Heart left ventricle (tissue), 16 donors: ENCODE data around the gene FAM83B. TPM values are rescaled to one million over a fixed set of nuclear protein-coding genes. Genes with fewer than 3 reads are reported as not detected.
"Not testable (repeated sequence)": the region's sequence is repeated elsewhere in the genome, so short reads cannot be mapped to it uniquely, and the experiment has no call there.

Source experiments
- ATAC-seq, 4 donors: fragments of 200-7000 bp; cut with Tn5 transposase; one replicate each; pipeline ENCODE4 v1.9.1; 2020 to 2022; ENCODE audit warnings: moderate library complexity in 4 of 4, mild to moderate bottlenecking in 3 of 4, moderate number of reproducible peaks in 1 of 4
- DNase-seq, 5 donors: peaks; one replicate each; pipeline ENCODE4 v3.0.0-alpha.2; 2020
- H3K27ac ChIP-seq, 12 donors: fragments of 200-600 bp; sonication (generic) in 4 of 12; one replicate each; pipeline versions ENCODE4 v1.5.0 to v1.8.0; 2016 to 2022; ENCODE audit warnings: mild to moderate bottlenecking in 2 of 12
- H3K27me3 ChIP-seq, 9 donors: fragments of 200-600 bp; sonication (generic) in 2 of 9; one replicate each; pipeline versions ENCODE4 v1.5.1 to v1.8.0; 2016 to 2022; ENCODE audit warnings: mild to moderate bottlenecking in 3 of 9
- H3K36me3 ChIP-seq, 9 donors: fragments of 200-600 bp; sonication (generic) in 2 of 9; one replicate each; pipeline versions ENCODE4 v1.5.0 to v1.8.0; 2018 to 2022; ENCODE audit warnings: mild to moderate bottlenecking in 2 of 9
- H3K4me1 ChIP-seq, 12 donors: fragments of 200-600 bp; sonication (generic) in 4 of 12; one replicate each; pipeline versions ENCODE4 v1.5.0 to v1.8.0; 2016 to 2022; ENCODE audit warnings: mild to moderate bottlenecking in 3 of 12
- H3K4me3 ChIP-seq, 12 donors: fragments of 200-600 bp; sonication (generic) in 4 of 12; one replicate each; pipeline versions ENCODE4 v1.5.0 to v1.8.0; 2017 to 2022; ENCODE audit warnings: mild to moderate bottlenecking in 9 of 12, moderate library complexity in 4 of 12
- H3K9me3 ChIP-seq, 12 donors: fragments of 200-600 bp; sonication (generic) in 4 of 12; one replicate each; pipeline versions ENCODE4 v1.5.0 to v1.8.0; 2016 to 2022; ENCODE audit warnings: mild to moderate bottlenecking in 1 of 12
- POLR2A ChIP-seq, 2 donors: fragments of 450-650 bp; IDR thresholded peaks; one replicate each; pipeline ENCODE4 v1.6.1; 2017; ENCODE audit warnings: antibody characterized with exemption in 2 of 2, mild to moderate bottlenecking in 2 of 2, moderate library complexity in 2 of 2
- WGBS, 4 donors: extraction: QIAGEN DNeasy Blood & Tissue Kit in 2 of 4; methylation state at CpG; one replicate each; pipeline versions ENCODE4 v1.1.5 to v1.1.7; 2013 to 2018; 5-methylcytosine and 5-hydroxymethylcytosine counted together
- intact Hi-C, 10 donors: fragments of 100-400 bp; cut with DNase I; formaldehyde crosslinking; loops; one replicate each; pipeline versions ENCODE4 v1.11.1 to v1.14.2; 2022
- polyA plus RNA-seq, 2 donors: library from polyadenylated mRNA; stranded (reverse); fragments of 200-250 nt; gene quantifications; one replicate each; pipeline ENCODE4 v1.2.3, GENCODE V29; 2013
- total RNA-seq, 9 donors: library from RNA; depleted of rRNA in 2 of 9; stranded (reverse); fragments of >200 nt in 2 of 9; fragmentation: NEBNext Ultra II Directional in 3 of 9; extraction: Animal tissue kit (Norgen Biotek cat#: 25700) in 3 of 9; gene quantifications; one replicate each; pipeline versions ENCODE4 v1.1.0 to v1.2.4, GENCODE V29; 2016 to 2023
- TF ChIP-seq, protein P1 (sequence below), 12 donors: fragments of 200-600 bp; sonication (generic) in 4 of 12; IDR thresholded peaks; one replicate each; pipeline versions ENCODE4 v1.5.0 to v1.8.0; 2018 to 2022; ENCODE audit warnings: antibody characterized with exemption in 12 of 12, mild to moderate bottlenecking in 5 of 12
- donor health status: ischemic (EF 13 %, LVEDD 7.1; RV severe dilation, severe dysfunction).
- donor health status: healthy with polysubstance abuse.
- donor health status: DM: no; HTN: yes; CAD: no.
- donor health status: DM: no; HTN: no; CAD: no.
- donor health status: ischemic (EF 25% LVEDD 6.9; RV normal size, moderate dysfunction).
- donor health status: ischemic (EF 25% LVEDD 5.7; RV mildly dilated, moderate dysfunction).
- donor health status: healthy.
- donor health status: DM: yes; HTN: yes; CAD: no.
- donor health status: ischemic (EF 35%, LVEDD 5.7; RV mildly dilated, moderate dysfunction).
- donor health status: nonischemic (EF 11% LVEDD 7.7; RV severe dilation, severe dysfunction).
- donor health status: DM: yes; HTN: yes; CAD: no.
- donor health status: PGD.
- donor health status: ischemic (EF 29% LVEDD 5.4; RV normal size, mild dysfunction).
- donor health status: nonischemic (EF 23%, LVEDD 6.1; RV moderate dilation, normal function).

FAM83B gene
- total and polyA plus RNA-seq, 11 donors = 0.03 to 1.1 (median 0.29) TPM; not detected in 1

DNA sequence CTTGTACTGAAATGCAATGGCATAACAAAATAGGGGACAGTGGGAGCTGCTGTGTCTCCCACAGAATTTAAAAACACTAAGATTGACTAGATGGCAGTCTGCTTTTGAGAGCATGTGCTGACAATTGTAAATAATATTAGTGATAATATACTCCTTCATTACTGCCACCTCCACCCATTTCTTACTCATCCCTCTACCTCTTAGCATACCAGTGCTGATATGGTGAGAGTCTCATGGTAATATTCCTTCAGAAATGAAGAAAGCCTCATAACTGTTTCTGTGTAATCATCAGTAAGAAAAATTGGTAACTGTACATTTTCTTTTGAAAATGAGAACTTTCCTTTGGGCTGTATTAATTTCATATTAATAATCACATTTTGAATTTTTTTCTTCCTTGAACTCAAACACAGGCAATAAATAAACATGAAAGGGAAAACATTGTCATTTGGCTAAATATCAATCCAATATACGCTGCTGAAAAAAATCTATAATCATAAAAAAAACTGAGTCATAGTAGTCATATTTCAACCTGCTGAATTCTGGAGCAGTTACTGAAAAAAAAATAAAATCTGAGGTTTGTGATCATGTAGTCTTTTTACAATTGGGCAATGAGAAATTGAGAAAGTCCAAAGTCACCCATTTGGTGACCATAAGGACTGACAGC lies 34.6 kb downstream of the FAM83B start:
- no peak overlapping the region for H3K27ac ChIP-seq

DNA sequence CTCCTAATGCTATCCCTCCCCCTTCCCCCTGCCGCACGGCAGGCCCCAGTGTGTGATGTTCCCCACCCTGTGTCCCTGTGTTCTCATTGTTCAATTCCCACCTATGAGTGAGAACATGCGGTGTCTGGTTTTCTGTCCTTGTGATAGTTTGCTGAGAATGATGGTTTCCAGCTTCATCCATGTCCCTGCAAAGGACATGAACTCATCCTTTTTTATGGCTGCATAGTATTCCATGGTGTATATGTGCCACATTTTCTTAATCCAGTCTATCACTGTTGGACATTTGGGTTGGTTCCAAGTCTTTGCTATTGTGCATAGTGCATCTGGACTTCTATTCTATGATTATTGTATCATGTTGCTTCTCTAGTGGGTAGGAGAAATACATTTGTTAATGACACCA lies 35.3 kb downstream of the FAM83B start:
- H3K9me3 ChIP-seq, H3K27ac ChIP-seq, ATAC-seq, H3K4me3 ChIP-seq, H3K27me3 ChIP-seq, H3K4me1 ChIP-seq, intact Hi-C loops, H3K36me3 ChIP-seq, DNase-seq: not testable (repeated sequence)
- WGBS, 4 donors = 92 to 100% (median 94%) methylated on average over 3 of the region's 3 CpGs

More for the DNA sequence above, 34.6 kb downstream of the FAM83B start:
- no peak for ATAC-seq
- no peak for TF ChIP-seq POLR2A (IDR thresholded peaks at IDR 0.05)
- TF ChIP-seq, protein P1, sequence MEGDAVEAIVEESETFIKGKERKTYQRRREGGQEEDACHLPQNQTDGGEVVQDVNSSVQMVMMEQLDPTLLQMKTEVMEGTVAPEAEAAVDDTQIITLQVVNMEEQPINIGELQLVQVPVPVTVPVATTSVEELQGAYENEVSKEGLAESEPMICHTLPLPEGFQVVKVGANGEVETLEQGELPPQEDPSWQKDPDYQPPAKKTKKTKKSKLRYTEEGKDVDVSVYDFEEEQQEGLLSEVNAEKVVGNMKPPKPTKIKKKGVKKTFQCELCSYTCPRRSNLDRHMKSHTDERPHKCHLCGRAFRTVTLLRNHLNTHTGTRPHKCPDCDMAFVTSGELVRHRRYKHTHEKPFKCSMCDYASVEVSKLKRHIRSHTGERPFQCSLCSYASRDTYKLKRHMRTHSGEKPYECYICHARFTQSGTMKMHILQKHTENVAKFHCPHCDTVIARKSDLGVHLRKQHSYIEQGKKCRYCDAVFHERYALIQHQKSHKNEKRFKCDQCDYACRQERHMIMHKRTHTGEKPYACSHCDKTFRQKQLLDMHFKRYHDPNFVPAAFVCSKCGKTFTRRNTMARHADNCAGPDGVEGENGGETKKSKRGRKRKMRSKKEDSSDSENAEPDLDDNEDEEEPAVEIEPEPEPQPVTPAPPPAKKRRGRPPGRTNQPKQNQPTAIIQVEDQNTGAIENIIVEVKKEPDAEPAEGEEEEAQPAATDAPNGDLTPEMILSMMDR (IDR thresholded peaks at IDR 0.05) = no peak
- no peaks in the 10 kb centered on the region for H3K36me3 ChIP-seq
- no peak overlapping the region for H3K4me3 ChIP-seq
- no peaks in the 10 kb centered on the region for H3K4me1 ChIP-seq
- WGBS, 4 donors = 79 to 83% (median 83%) methylated on average over 1 of the region's 1 CpG
- peaks cover 0 to 7% (median 0%) of the 10 kb centered on the region in 12 donors for H3K9me3 ChIP-seq
- H3K27me3 ChIP-seq = no peaks in the 10 kb centered on the region
- intact Hi-C loops = no loop called here
- no peak for DNase-seq

DNA sequence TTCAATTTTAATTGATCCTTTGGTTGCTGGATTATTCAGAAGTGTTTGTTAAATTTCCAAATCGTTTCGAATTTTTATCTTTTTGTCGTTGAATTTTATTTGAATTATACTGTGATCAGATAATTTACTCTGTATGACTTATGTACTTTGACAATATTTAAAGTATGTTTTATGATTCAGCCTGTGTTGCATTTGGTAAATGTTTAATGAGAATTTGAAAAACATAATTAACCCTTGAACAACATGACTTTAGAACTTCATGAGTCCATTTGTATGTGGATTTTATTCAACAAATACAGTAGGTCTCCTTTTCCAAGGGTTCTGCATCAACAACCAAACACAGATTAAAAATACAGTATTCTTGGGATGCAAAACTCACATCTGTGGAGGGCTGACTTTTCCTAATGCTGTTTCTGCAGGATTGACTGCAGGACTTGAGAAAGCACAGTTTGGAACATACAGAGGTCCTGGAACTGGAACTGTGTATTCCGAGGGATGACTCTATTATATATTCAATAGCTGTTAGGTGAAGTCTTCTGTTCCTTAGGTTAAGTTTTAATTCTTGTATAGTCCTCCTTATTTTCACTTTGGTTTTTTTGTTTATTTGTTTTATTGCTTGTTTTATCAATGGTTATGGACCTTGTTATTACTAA lies 40.5 kb downstream of the FAM83B start:
- H3K4me3 ChIP-seq = no peak overlapping the region
- WGBS, 4 donors = 86 to 89% (median 88%) methylated on average over 4 of the region's 4 CpGs
- H3K27me3 ChIP-seq = no peaks in the 10 kb centered on the region
- intact Hi-C loops = no loop called here
- no peaks in the 10 kb centered on the region for H3K36me3 ChIP-seq
- H3K4me1 ChIP-seq = no peaks in the 10 kb centered on the region
- H3K27ac ChIP-seq = no peak overlapping the region
- TF ChIP-seq POLR2A (IDR thresholded peaks at IDR 0.05) = no peak
- TF ChIP-seq, protein P1 (IDR thresholded peaks at IDR 0.05) = no peak
- H3K9me3 ChIP-seq = peaks cover 0 to 7% (median 0%) of the 10 kb centered on the region in 12 donors
- ATAC-seq = no peak
- DNase-seq = no peak

DNA sequence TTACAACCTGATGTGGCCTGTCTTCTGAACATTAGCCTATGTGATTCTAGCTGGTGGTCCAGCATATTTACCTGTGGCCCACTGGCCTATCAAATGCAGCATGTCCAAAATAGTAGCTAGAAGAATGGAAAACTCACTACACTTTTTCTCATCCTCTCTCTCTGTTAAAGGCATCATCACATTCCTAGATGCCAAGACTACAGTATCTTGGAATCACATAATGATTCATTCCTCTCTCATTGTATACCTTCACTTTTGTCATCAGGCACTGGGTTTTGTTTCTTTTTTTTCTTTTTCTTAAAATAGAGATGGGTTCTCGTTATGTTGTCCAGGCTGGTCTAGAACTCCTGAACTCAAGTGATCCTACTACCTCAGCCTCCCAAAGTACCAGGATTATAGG lies 45.0 kb downstream of the FAM83B start:
- Histone ChIP-seq H3K27ac (no peak overlapping the region), H3K4me1 (no peaks in the 10 kb centered on the region), H3K36me3 (no peaks in the 10 kb centered on the region), H3K9me3 (no peaks in the 10 kb centered on the region), H3K27me3 (no peaks in the 10 kb centered on the region), H3K4me3 (no peak overlapping the region)
- intact Hi-C loops = no loop called here
- 59 to 72% (median 70%) methylated on average over 1 of the region's 1 CpG for WGBS, 4 donors
- no peak for ATAC-seq
- DNase-seq = no peak
- no peak for TF ChIP-seq POLR2A (IDR thresholded peaks at IDR 0.05)
- TF ChIP-seq, protein P1 (IDR thresholded peaks at IDR 0.05) = no peak
